GM12891 (cell line): Measurements from ENCODE around the gene IGFN1.

Experiments
- POLR2AphosphoS5 ChIP-seq: IDR thresholded peaks from 2 replicates; pipeline ENCODE4 v1.6.1; 2011; ENCODE audit warnings: low read depth, low read length, control low read depth
- SPI1 ChIP-seq: IDR thresholded peaks from 2 replicates; pipeline ENCODE4 v1.6.1; 2011; ENCODE audit warnings: low read depth, low read length, control low read depth

- no peak for TF ChIP-seq POLR2AphosphoS5
- TF ChIP-seq SPI1, result no peak
Measured at GRCh38 chr1:201226178-201226514, 35.5 kb downstream of the IGFN1 start.
